Measurements from ENCODE around the gene RNF41. TPM values are rescaled to one million over a fixed set of nuclear protein-coding genes. Genes with fewer than 3 reads are reported as not detected.
A peak's percentile ranks its signal among the peaks of the same experiment; 100 is the strongest.

The RNF41 gene
- total RNA-seq, 1 experiment from 2014 or later: 57.4 TPM

DNA sequence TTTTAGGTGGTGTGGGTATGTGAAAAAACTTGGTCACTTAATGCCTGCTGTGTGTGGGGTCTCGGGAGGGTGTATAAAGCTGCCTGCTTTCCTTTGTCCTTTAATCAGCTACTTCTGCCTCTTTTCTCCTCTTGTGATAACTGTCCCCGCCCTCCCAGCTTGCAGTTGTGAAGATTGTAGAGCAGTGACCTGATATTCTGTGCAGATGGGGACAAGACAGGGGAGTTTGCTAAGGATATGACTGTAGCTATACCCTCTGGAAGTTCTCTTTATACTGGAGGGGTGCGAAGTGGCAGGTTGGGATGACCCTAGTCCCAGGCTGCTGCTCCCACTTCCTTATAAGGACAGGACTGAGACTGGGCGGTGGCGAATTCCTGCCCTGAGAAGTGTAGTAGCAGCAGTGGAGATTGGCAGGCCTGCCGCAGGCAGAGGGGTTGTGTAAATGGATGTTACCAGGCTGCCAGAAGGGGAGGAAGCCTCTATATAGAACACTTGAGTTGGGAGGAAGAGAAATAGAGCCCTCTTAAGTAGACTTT, 62.7 kb downstream of the RNF41 start (continued):
- TF ChIP-seq, protein P1, sequence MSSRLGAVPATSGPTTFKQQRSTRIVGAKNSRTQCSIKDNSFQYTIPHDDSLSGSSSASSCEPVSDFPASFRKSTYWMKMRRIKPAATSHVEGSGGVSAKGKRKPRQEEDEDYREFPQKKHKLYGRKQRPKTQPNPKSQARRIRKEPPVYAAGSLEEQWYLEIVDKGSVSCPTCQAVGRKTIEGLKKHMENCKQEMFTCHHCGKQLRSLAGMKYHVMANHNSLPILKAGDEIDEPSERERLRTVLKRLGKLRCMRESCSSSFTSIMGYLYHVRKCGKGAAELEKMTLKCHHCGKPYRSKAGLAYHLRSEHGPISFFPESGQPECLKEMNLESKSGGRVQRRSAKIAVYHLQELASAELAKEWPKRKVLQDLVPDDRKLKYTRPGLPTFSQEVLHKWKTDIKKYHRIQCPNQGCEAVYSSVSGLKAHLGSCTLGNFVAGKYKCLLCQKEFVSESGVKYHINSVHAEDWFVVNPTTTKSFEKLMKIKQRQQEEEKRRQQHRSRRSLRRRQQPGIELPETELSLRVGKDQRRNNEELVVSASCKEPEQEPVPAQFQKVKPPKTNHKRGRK (CRISPR knock-in tag; IDR thresholded peaks at IDR 0.05; ENCODE audit: borderline replicate concordance): no peak
- TF ChIP-seq NFATC4 (CRISPR knock-in tag; IDR thresholded peaks at IDR 0.05): peak; percentile 73; the same call in 1 of the 2 replicates
- TF ChIP-seq CREB1 (CRISPR knock-in tag; IDR thresholded peaks at IDR 0.05): no peak
- no peak for TF ChIP-seq OVOL2 (CRISPR knock-in tag; IDR thresholded peaks at IDR 0.05; ENCODE audit: borderline replicate concordance)
- TF ChIP-seq, protein P2, sequence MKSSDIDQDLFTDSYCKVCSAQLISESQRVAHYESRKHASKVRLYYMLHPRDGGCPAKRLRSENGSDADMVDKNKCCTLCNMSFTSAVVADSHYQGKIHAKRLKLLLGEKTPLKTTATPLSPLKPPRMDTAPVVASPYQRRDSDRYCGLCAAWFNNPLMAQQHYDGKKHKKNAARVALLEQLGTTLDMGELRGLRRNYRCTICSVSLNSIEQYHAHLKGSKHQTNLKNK (CRISPR knock-in tag; IDR thresholded peaks at IDR 0.05): no peak
- TF ChIP-seq SMAD3 (CRISPR knock-in tag; IDR thresholded peaks at IDR 0.05; ENCODE audit: borderline replicate concordance): no peak
- TF ChIP-seq, protein P3, sequence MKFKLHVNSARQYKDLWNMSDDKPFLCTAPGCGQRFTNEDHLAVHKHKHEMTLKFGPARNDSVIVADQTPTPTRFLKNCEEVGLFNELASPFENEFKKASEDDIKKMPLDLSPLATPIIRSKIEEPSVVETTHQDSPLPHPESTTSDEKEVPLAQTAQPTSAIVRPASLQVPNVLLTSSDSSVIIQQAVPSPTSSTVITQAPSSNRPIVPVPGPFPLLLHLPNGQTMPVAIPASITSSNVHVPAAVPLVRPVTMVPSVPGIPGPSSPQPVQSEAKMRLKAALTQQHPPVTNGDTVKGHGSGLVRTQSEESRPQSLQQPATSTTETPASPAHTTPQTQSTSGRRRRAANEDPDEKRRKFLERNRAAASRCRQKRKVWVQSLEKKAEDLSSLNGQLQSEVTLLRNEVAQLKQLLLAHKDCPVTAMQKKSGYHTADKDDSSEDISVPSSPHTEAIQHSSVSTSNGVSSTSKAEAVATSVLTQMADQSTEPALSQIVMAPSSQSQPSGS (CRISPR knock-in tag; IDR thresholded peaks at IDR 0.05; ENCODE audit: borderline replicate concordance, low read depth): no peak
- TF ChIP-seq RELA (CRISPR knock-in tag; IDR thresholded peaks at IDR 0.05; ENCODE audit: borderline replicate concordance): no peak
- no peak for TF ChIP-seq STAT6 (CRISPR knock-in tag; conservative IDR thresholded peaks at IDR 0.05; ENCODE audit: low read depth)
- TF ChIP-seq ZNF317 (CRISPR knock-in tag; IDR thresholded peaks at IDR 0.05; ENCODE audit: borderline replicate concordance, low read depth): no peak
- no peak for TF ChIP-seq ELF4 (CRISPR knock-in tag; IDR thresholded peaks at IDR 0.05; ENCODE audit: low read depth)
- no peak; the same call in 1 of the 2 replicates for TF ChIP-seq PRRX2 (CRISPR knock-in tag; IDR thresholded peaks at IDR 0.05)

DNA sequence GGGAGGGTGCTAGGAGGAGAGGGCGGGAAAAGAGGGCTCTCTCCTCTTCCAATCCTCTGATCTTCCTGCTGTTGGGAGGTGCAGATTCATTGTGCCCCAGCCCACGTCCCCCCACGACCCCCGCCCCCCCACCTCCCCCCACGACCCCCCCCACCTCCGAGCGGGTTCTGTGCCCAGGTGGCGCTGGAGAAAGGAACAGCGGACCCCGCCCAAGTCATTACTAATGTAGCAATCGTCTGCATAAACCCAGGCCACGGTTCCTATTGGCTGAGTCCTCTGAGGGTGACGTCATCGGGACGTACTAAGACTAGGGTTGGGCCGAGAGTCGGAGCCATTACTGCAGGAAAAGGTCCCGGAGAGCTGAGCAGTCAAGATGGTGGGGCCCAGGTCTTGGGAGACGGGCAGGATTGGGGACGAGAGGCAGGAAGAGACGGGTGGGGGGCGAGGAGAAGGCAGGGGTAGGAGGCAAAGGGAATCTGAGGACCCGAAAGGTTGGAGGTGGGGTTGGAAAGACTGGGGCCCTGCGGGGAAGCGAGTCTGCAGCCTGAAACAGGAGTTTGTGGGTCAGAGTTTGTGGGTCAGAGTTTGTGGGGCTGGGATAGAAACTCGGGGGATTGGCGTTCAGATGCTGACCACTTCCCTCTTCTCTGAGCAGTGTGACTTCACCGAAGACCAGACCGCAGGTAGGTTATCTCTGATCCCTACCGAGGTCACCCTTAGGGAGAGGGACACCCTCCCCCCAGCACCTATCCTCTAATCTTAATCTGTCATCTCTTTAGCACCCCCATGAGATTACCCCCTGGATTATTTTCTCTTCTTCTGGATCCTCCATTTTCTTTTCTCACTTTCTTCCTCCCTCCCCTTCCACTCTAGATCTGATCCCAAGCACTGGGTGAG, 63.4 kb downstream of the RNF41 start, which contains the start of gene MYL6:
TSS of gene MYL6 (plus strand) at position 331 of the 897 bp plus-strand sequence. CDS start at position 374, 43 bp downstream.
- Mint-ChIP-seq H3K36me3 (peaks cover 48% of the 10 kb centered on the region), H3K4me1 (peaks cover 49% of the 10 kb centered on the region), H3K4me3 (peak within 1 kb of the TSS; percentile 96), H3K27me3 (ENCODE audit: low read depth) (no peaks in the 10 kb centered on the region), H3K27ac (peak within 1 kb of the TSS; percentile 99), H3K9me3 (no peaks in the 10 kb centered on the region)
- peak; percentile 93 for DNase-seq (ENCODE audit: low spot score)
- ATAC-seq: peak; percentile 65
- ChIA-PET POLR2A (interaction anchor here (1.0 to 7.2 kb wide), 9 partner anchors 16 to 202 kb away, joined by 3 to 104 read pairs (median 8); partner anchors contain the start of genes ERBB3, ESYT1, PA2G4 and RAB5B), CTCF (interaction anchor here (0.6 to 2.2 kb wide), 6 partner anchors 30 to 64 kb away, joined by 3 to 11 read pairs (median 6); partner anchors contain the start of genes ESYT1, RNF41, SMARCC2 and ZC3H10)
- no peak for TF ChIP-seq ARID4B (CRISPR knock-in tag; IDR thresholded peaks at IDR 0.05; ENCODE audit: borderline replicate concordance)
- peak; percentile 92 for TF ChIP-seq AR (CRISPR knock-in tag; IDR thresholded peaks at IDR 0.05)
- TF ChIP-seq EMX1 (CRISPR knock-in tag; IDR thresholded peaks at IDR 0.05): peak; percentile 94
- peak; percentile 30; the same call in 1 of the 2 replicates for TF ChIP-seq GABPB1 (CRISPR knock-in tag; IDR thresholded peaks at IDR 0.05)
- TF ChIP-seq, protein P4, sequence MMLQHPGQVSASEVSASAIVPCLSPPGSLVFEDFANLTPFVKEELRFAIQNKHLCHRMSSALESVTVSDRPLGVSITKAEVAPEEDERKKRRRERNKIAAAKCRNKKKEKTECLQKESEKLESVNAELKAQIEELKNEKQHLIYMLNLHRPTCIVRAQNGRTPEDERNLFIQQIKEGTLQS (CRISPR knock-in tag; conservative IDR thresholded peaks at IDR 0.05): 0 out of 2 replicates have a peak, but pooled peaks have one; percentile 33
- TF ChIP-seq ZNF317 (CRISPR knock-in tag; IDR thresholded peaks at IDR 0.05; ENCODE audit: borderline replicate concordance, low read depth): no peak
- TF ChIP-seq MXD4 (CRISPR knock-in tag; IDR thresholded peaks at IDR 0.05; ENCODE audit: borderline replicate concordance): no peak

Data from WTC11 (cell line).